ENCODE measurements around the gene WAS.

Gene WAS

DNA sequence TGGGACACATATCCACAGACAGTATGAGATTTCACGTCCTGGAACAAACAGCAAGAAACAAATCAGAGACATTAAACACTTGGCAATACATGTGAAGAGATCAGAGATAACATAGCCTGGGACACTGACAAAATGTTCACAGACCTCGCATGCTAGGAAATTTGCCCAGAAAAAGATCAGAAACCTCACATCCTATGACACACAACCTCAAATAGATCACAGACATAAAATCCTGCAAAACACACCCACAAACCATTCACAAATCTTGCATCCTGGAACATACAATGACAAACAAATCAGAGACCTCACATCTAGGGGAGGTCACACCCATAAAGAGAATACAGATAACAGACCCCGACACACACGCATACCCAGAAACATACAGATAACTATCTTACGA, 31.0 kb downstream of the WAS start:
- H3K36me3 ChIP-seq (ENCODE audit: control insufficient read depth in 4 of 4, insufficient read depth in 4 of 4, low read length in 3 of 4): peaks cover 0 to 1% (median under 1%) of the 10 kb centered on the region in 4 experiments
- ChIA-PET POLR2A (no interaction called here), CTCF (no interaction called here)
- peaks cover 0 to 11% (median 5%) of the 10 kb centered on the region in 4 experiments for H3K4me1 ChIP-seq (ENCODE audit: control extremely low read depth in 1 of 4, control insufficient read depth in 4 of 4, insufficient read depth in 4 of 4, low read length in 3 of 4)
- no peak overlapping the region for H3K4me3 ChIP-seq (ENCODE audit: control insufficient read depth in 1 of 7, extremely low read depth in 1 of 7, insufficient read depth in 4 of 7, low read depth in 2 of 7, low read length in 6 of 7)
- no peak for DNase-seq
- no peaks in the 10 kb centered on the region for H3K27me3 ChIP-seq (replicated peaks in 2 of 5; ENCODE audit: control insufficient read depth in 4 of 5, insufficient read depth in 5 of 5, low read length in 4 of 5)
- no peak overlapping the region for H3K27ac ChIP-seq (ENCODE audit: insufficient read depth in 1 of 2, low read depth in 1 of 2, low read length in 2 of 2, poor library complexity in 1 of 2, severe bottlenecking in 2 of 2)
- H3K9me3 ChIP-seq (ENCODE audit: control extremely low read depth in 1 of 5, control insufficient read depth in 4 of 5, insufficient read depth in 2 of 5, low read depth in 1 of 5, low read length in 4 of 5): no peaks in the 10 kb centered on the region
- 75% methylated on average over 4 of the region's 5 CpGs for WGBS (ENCODE audit: insufficient coverage)

DNA sequence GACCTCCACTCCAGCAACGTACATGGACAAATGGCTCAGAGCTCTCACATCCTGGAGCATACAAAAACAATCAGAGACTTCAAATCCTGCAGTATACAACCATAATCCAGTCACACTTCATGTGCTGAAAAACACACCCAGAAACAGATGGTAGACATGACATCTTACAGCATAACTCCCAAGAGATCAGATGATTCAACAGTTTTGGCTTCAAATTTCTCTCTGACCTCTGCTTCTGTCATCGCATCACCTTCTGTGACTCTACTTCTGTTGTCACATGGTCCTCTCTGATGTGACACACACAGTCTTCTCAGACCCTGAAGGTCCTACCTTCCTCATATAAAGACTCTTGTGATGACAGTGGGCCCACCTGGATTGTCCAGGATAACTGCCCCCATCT, 31.5 kb downstream of the WAS start:
- DNase-seq: no peak
- ChIA-PET CTCF (no interaction called here), POLR2A (no interaction called here)
- Histone ChIP-seq H3K9me3 (ENCODE audit: control extremely low read depth in 1 of 5, control insufficient read depth in 4 of 5, insufficient read depth in 2 of 5, low read depth in 1 of 5, low read length in 4 of 5) (no peaks in the 10 kb centered on the region), H3K4me1 (ENCODE audit: control extremely low read depth in 1 of 4, control insufficient read depth in 4 of 4, insufficient read depth in 4 of 4, low read length in 3 of 4) (peaks cover 0 to 11% (median 5%) of the 10 kb centered on the region in 4 experiments), H3K4me3 (ENCODE audit: control insufficient read depth in 1 of 7, extremely low read depth in 1 of 7, insufficient read depth in 4 of 7, low read depth in 2 of 7, low read length in 6 of 7) (no peak overlapping the region), H3K27me3 (replicated peaks in 2 of 5; ENCODE audit: control insufficient read depth in 4 of 5, insufficient read depth in 5 of 5, low read length in 4 of 5) (no peaks in the 10 kb centered on the region), H3K36me3 (ENCODE audit: control insufficient read depth in 4 of 4, insufficient read depth in 4 of 4, low read length in 3 of 4) (no peaks in the 10 kb centered on the region), H3K27ac (ENCODE audit: insufficient read depth in 1 of 2, low read depth in 1 of 2, low read length in 2 of 2, poor library complexity in 1 of 2, severe bottlenecking in 2 of 2) (no peak overlapping the region)
- 83% methylated on average over 1 of the region's 2 CpGs for WGBS (ENCODE audit: insufficient coverage)

DNA sequence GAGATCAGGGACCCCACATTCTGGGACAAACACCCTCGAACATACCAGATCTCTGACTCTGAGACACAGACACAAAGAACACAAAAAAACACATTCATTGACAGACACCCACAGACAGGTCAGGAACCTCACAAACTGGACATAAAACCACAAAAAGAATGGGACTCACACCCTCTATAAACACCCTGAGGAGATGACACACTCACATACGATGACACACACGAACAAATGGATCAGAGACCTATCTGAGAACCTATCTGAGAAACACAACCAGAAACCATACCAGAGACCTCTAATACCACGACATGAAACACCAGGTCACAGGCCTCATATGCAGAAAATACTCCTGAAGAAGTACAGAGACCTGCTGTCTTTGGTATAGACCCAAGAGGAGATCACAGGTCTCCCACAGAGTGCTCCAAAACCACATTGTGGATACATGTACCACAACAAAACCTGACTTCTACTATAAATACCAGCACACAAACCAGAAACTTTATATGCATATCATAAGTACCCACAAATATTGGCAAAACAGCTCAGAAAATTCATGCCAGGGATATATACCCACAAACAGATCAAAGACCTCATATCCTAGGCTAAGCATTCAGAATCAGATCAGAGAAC, 32.4 kb downstream of the WAS start:
- no peak overlapping the region for H3K4me3 ChIP-seq (ENCODE audit: control insufficient read depth in 1 of 7, extremely low read depth in 1 of 7, insufficient read depth in 4 of 7, low read depth in 2 of 7, low read length in 6 of 7)
- CTCF ChIA-PET: no interaction called here
- no peak for DNase-seq
- 83% methylated on average over 4 of the region's 4 CpGs for WGBS (ENCODE audit: insufficient coverage)
- no peak overlapping the region for H3K27ac ChIP-seq (ENCODE audit: insufficient read depth in 1 of 2, low read depth in 1 of 2, low read length in 2 of 2, poor library complexity in 1 of 2, severe bottlenecking in 2 of 2)
- no peaks in the 10 kb centered on the region for H3K27me3 ChIP-seq (replicated peaks in 2 of 5; ENCODE audit: control insufficient read depth in 4 of 5, insufficient read depth in 5 of 5, low read length in 4 of 5)
- POLR2A ChIA-PET: no interaction called here
- no peaks in the 10 kb centered on the region for H3K36me3 ChIP-seq (ENCODE audit: control insufficient read depth in 4 of 4, insufficient read depth in 4 of 4, low read length in 3 of 4)
- H3K9me3 ChIP-seq (ENCODE audit: control extremely low read depth in 1 of 5, control insufficient read depth in 4 of 5, insufficient read depth in 2 of 5, low read depth in 1 of 5, low read length in 4 of 5): no peaks in the 10 kb centered on the region
- H3K4me1 ChIP-seq (ENCODE audit: control extremely low read depth in 1 of 4, control insufficient read depth in 4 of 4, insufficient read depth in 4 of 4, low read length in 3 of 4): peaks cover 0 to 11% (median 5%) of the 10 kb centered on the region in 4 experiments

DNA sequence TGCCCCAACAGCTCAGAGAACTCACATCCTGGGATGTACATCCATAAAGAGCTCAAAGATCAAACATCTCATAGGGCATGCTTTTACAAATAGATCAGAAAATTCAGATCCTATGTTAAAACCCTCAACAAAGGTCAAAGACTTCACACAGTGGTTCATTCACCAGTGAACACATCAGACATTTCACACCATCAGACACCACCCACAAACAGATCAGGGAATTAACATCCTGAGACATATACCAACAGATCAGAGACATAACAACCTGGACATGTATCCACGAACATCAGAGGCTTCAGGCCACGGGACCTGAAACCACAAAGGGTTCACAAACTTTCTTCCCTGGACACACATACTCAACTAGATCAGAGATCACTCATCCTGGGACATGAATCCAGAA, 36.4 kb downstream of the WAS start:
- POLR2A ChIA-PET: no interaction called here
- 83% methylated on average over 2 of the region's 2 CpGs for WGBS (ENCODE audit: insufficient coverage)

DNA sequence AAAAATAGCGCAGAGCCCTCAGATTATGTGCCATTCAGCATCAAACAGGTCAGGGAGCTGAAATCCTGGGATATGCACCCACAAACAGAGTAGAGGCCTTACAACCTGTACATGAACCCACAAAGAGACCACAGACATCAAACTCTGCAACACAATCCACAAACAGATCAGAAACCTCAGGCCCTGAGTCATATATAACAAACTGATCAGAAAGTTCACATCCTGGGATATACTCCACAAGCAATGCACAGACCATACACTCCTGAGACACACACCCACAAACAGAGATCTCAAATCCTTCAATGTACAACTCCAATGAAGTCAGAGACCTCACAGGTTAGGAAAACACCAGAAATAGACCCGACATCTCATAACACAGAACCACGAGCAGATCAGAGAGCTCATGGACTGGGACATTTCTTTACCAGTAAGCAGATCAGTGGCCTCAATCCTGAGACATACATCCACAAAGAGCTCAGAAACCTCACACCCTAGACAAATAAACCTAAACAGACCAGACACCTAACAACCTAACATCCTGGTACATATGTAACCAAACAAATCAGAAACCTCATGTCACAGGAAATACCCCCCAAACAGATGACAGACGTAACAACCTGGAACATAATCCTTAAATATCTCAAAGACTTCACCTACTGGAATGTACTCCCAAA, 37.1 kb downstream of the WAS start:
- POLR2A ChIA-PET: no interaction called here
- H3K36me3 ChIP-seq (ENCODE audit: control insufficient read depth in 4 of 4, insufficient read depth in 4 of 4, low read length in 3 of 4): no peaks in the 10 kb centered on the region
- H3K27ac ChIP-seq (ENCODE audit: insufficient read depth in 1 of 2, low read depth in 1 of 2, low read length in 2 of 2, poor library complexity in 1 of 2, severe bottlenecking in 2 of 2): no peak overlapping the region
- no peaks in the 10 kb centered on the region for H3K4me1 ChIP-seq (ENCODE audit: control extremely low read depth in 1 of 4, control insufficient read depth in 4 of 4, insufficient read depth in 4 of 4, low read length in 3 of 4)
- H3K27me3 ChIP-seq (replicated peaks in 2 of 5; ENCODE audit: control insufficient read depth in 4 of 5, insufficient read depth in 5 of 5, low read length in 4 of 5): no peaks in the 10 kb centered on the region
- H3K4me3 ChIP-seq (ENCODE audit: control insufficient read depth in 1 of 7, extremely low read depth in 1 of 7, insufficient read depth in 4 of 7, low read depth in 2 of 7, low read length in 6 of 7): no peak overlapping the region
- H3K9me3 ChIP-seq (ENCODE audit: control extremely low read depth in 1 of 5, control insufficient read depth in 4 of 5, insufficient read depth in 2 of 5, low read depth in 1 of 5, low read length in 4 of 5): no peaks in the 10 kb centered on the region
- CTCF ChIA-PET: no interaction called here
- WGBS (ENCODE audit: insufficient coverage): 85% methylated on average over 4 of the region's 4 CpGs
- DNase-seq: no peak

More for the DNA sequence above, 36.4 kb downstream of the WAS start:
- Histone ChIP-seq H3K27me3 (replicated peaks in 2 of 5; ENCODE audit: control insufficient read depth in 4 of 5, insufficient read depth in 5 of 5, low read length in 4 of 5) (no peaks in the 10 kb centered on the region), H3K9me3 (ENCODE audit: control extremely low read depth in 1 of 5, control insufficient read depth in 4 of 5, insufficient read depth in 2 of 5, low read depth in 1 of 5, low read length in 4 of 5) (no peaks in the 10 kb centered on the region), H3K27ac (ENCODE audit: insufficient read depth in 1 of 2, low read depth in 1 of 2, low read length in 2 of 2, poor library complexity in 1 of 2, severe bottlenecking in 2 of 2) (no peak overlapping the region), H3K36me3 (ENCODE audit: control insufficient read depth in 4 of 4, insufficient read depth in 4 of 4, low read length in 3 of 4) (no peaks in the 10 kb centered on the region), H3K4me1 (ENCODE audit: control extremely low read depth in 1 of 4, control insufficient read depth in 4 of 4, insufficient read depth in 4 of 4, low read length in 3 of 4) (no peaks in the 10 kb centered on the region), H3K4me3 (ENCODE audit: control insufficient read depth in 1 of 7, extremely low read depth in 1 of 7, insufficient read depth in 4 of 7, low read depth in 2 of 7, low read length in 6 of 7) (no peak overlapping the region)
- CTCF ChIA-PET: no interaction called here
- no peak for DNase-seq

DNA sequence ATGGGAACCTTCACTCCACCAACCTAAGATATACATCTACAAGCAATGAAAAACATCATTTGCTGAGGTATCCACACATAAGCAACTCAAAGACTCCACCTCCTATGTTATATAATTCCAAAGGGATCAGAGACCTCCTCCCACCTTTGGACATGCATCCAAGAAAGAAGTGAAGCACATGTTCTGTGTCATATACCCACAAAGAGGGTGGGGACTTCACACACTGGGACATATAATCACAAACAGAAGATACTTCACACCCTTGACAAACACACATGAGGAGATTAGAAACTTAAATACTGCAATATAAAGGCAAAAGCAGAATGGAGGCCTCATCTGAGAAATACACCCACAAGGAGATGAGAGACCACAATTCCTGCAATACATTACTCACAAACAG, 38.3 kb downstream of the WAS start:
- DNase-seq: no peak
- Histone ChIP-seq H3K9me3 (ENCODE audit: control extremely low read depth in 1 of 5, control insufficient read depth in 4 of 5, insufficient read depth in 2 of 5, low read depth in 1 of 5, low read length in 4 of 5) (no peaks in the 10 kb centered on the region), H3K36me3 (ENCODE audit: control insufficient read depth in 4 of 4, insufficient read depth in 4 of 4, low read length in 3 of 4) (no peaks in the 10 kb centered on the region), H3K27me3 (replicated peaks in 2 of 5; ENCODE audit: control insufficient read depth in 4 of 5, insufficient read depth in 5 of 5, low read length in 4 of 5) (no peaks in the 10 kb centered on the region), H3K4me3 (ENCODE audit: control insufficient read depth in 1 of 7, extremely low read depth in 1 of 7, insufficient read depth in 4 of 7, low read depth in 2 of 7, low read length in 6 of 7) (no peak overlapping the region), H3K4me1 (ENCODE audit: control extremely low read depth in 1 of 4, control insufficient read depth in 4 of 4, insufficient read depth in 4 of 4, low read length in 3 of 4) (no peaks in the 10 kb centered on the region), H3K27ac (ENCODE audit: insufficient read depth in 1 of 2, low read depth in 1 of 2, low read length in 2 of 2, poor library complexity in 1 of 2, severe bottlenecking in 2 of 2) (no peak overlapping the region)
- ChIA-PET CTCF (no interaction called here), POLR2A (no interaction called here)

DNA sequence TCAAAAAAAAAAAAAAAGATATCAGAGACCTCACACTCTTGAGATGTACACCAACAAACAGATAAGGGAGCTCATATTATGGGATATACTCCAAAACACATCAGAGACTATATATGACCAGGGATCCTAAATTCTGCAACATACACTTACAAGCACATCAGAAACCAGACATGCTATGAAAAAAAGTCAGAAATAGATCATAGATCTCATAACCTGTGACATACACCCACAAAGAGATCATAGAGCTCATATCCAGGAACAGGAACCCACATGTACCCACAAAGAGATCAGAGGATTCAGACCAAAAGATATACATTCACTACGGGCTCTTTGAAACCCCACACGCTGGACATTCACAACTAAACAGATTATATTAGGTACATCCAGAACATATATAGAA, 43.0 kb downstream of the WAS start:
- DNase-seq: no peak
- WGBS (ENCODE audit: insufficient coverage): no CpG with 5 or more reads among the region's 2 CpGs
- Histone ChIP-seq H3K36me3 (ENCODE audit: control insufficient read depth in 4 of 4, insufficient read depth in 4 of 4, low read length in 3 of 4) (no peaks in the 10 kb centered on the region), H3K27ac (ENCODE audit: insufficient read depth in 1 of 2, low read depth in 1 of 2, low read length in 2 of 2, poor library complexity in 1 of 2, severe bottlenecking in 2 of 2) (no peak overlapping the region), H3K27me3 (replicated peaks in 2 of 5; ENCODE audit: control insufficient read depth in 4 of 5, insufficient read depth in 5 of 5, low read length in 4 of 5) (no peaks in the 10 kb centered on the region), H3K9me3 (ENCODE audit: control extremely low read depth in 1 of 5, control insufficient read depth in 4 of 5, insufficient read depth in 2 of 5, low read depth in 1 of 5, low read length in 4 of 5) (no peaks in the 10 kb centered on the region), H3K4me1 (ENCODE audit: control extremely low read depth in 1 of 4, control insufficient read depth in 4 of 4, insufficient read depth in 4 of 4, low read length in 3 of 4) (no peaks in the 10 kb centered on the region), H3K4me3 (ENCODE audit: control insufficient read depth in 1 of 7, extremely low read depth in 1 of 7, insufficient read depth in 4 of 7, low read depth in 2 of 7, low read length in 6 of 7) (no peak overlapping the region)
- CTCF ChIA-PET: no interaction called here
- POLR2A ChIA-PET: no interaction called here
